ENCODE measurements around the gene VGLL4. TPM values are rescaled to one million over a fixed set of nuclear protein-coding genes. Genes with fewer than 3 reads are reported as not detected.

The VGLL4 gene
- polyA plus RNA-seq, 1 donor from 2014 or later, result 113 TPM

DNA sequence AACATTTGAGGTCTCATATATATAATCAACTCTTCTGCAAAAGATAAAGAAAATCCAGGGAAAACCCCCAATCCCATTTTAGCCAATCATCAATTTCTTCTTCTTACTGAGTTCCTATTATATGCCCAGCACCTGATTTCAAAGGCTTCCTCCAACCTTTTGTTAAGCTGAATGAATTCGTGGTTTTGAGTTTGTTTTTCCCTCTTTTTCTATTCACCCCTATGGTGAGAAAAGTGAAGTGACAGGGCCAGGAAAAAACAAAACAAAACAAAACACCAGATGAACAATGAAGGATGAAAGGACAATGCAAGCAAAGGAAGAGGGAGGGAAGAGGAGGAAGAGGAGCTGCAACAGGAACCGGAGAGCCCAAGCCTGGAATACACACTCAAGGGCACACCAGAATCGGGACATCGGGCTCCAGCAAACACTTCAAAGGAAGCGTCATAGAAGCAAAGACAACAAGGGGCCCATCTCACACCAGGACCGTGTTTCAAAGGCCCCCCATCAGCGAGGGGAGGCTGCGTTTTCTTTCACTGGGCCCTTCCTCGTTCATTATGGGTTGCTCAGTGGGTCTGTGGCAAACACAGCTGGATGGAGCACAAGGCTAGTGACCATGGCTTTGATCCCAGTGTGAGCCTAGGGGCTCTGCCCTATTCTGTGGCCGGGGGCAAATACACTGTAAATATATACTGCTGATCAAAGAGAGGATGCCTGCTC lies 50.2 kb downstream of the VGLL4 start:
- Histone ChIP-seq H3K79me2 (replicated peaks; ENCODE audit: insufficient read depth, low read length) (peaks cover 29% of the 10 kb centered on the region), H3K4me2 (ENCODE audit: low read length) (no peak overlapping the region), H3K9ac (ENCODE audit: low read length) (no peak overlapping the region), H4K20me1 (ENCODE audit: insufficient read depth) (no peaks in the 10 kb centered on the region), H3K9me3 (ENCODE audit: low read length) (no peaks in the 10 kb centered on the region), H3K27me3 (ENCODE audit: insufficient read depth, low read depth, low read length) (no peaks in the 10 kb centered on the region), H2AFZ (ENCODE audit: low read depth, low read length) (no peak overlapping the region), H3K27ac (ENCODE audit: low read length) (no peak overlapping the region), H3K4me3 (ENCODE audit: low read length) (no peak overlapping the region), H3F3A (ENCODE audit: insufficient read depth, low read length, poor library complexity, severe bottlenecking) (peaks cover 3% of the 10 kb centered on the region), H3K9me2 (ENCODE audit: insufficient read depth, low read length) (no peaks in the 10 kb centered on the region), H3K36me3 (ENCODE audit: insufficient read depth, low read length) (no peaks in the 10 kb centered on the region)
- TF ChIP-seq, protein P1, sequence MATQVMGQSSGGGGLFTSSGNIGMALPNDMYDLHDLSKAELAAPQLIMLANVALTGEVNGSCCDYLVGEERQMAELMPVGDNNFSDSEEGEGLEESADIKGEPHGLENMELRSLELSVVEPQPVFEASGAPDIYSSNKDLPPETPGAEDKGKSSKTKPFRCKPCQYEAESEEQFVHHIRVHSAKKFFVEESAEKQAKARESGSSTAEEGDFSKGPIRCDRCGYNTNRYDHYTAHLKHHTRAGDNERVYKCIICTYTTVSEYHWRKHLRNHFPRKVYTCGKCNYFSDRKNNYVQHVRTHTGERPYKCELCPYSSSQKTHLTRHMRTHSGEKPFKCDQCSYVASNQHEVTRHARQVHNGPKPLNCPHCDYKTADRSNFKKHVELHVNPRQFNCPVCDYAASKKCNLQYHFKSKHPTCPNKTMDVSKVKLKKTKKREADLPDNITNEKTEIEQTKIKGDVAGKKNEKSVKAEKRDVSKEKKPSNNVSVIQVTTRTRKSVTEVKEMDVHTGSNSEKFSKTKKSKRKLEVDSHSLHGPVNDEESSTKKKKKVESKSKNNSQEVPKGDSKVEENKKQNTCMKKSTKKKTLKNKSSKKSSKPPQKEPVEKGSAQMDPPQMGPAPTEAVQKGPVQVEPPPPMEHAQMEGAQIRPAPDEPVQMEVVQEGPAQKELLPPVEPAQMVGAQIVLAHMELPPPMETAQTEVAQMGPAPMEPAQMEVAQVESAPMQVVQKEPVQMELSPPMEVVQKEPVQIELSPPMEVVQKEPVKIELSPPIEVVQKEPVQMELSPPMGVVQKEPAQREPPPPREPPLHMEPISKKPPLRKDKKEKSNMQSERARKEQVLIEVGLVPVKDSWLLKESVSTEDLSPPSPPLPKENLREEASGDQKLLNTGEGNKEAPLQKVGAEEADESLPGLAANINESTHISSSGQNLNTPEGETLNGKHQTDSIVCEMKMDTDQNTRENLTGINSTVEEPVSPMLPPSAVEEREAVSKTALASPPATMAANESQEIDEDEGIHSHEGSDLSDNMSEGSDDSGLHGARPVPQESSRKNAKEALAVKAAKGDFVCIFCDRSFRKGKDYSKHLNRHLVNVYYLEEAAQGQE (IDR thresholded peaks at IDR 0.05; ENCODE audit: borderline replicate concordance), result no peak
- TF ChIP-seq EP300 (conservative IDR thresholded peaks at IDR 0.05; ENCODE audit: poor library complexity, severe bottlenecking) (no peak), TAF1 (IDR thresholded peaks at IDR 0.05; ENCODE audit: low read depth) (no peak), MXI1 (conservative IDR thresholded peaks at IDR 0.05; ENCODE audit: poor library complexity, severe bottlenecking) (no peak), RAD21 (conservative IDR thresholded peaks at IDR 0.05) (no peak), POLR2AphosphoS5 (IDR thresholded peaks at IDR 0.05) (no peak), EZH2 (IDR thresholded peaks at IDR 0.05; ENCODE audit: borderline replicate concordance, insufficient read depth, low read length, poor library complexity, severe bottlenecking) (no peak), SMC3 (conservative IDR thresholded peaks at IDR 0.05; ENCODE audit: poor library complexity) (no peak)
- TF ChIP-seq, protein P2, sequence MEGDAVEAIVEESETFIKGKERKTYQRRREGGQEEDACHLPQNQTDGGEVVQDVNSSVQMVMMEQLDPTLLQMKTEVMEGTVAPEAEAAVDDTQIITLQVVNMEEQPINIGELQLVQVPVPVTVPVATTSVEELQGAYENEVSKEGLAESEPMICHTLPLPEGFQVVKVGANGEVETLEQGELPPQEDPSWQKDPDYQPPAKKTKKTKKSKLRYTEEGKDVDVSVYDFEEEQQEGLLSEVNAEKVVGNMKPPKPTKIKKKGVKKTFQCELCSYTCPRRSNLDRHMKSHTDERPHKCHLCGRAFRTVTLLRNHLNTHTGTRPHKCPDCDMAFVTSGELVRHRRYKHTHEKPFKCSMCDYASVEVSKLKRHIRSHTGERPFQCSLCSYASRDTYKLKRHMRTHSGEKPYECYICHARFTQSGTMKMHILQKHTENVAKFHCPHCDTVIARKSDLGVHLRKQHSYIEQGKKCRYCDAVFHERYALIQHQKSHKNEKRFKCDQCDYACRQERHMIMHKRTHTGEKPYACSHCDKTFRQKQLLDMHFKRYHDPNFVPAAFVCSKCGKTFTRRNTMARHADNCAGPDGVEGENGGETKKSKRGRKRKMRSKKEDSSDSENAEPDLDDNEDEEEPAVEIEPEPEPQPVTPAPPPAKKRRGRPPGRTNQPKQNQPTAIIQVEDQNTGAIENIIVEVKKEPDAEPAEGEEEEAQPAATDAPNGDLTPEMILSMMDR (IDR thresholded peaks at IDR 0.05; ENCODE audit: poor library complexity, severe bottlenecking), result no peak

DNA sequence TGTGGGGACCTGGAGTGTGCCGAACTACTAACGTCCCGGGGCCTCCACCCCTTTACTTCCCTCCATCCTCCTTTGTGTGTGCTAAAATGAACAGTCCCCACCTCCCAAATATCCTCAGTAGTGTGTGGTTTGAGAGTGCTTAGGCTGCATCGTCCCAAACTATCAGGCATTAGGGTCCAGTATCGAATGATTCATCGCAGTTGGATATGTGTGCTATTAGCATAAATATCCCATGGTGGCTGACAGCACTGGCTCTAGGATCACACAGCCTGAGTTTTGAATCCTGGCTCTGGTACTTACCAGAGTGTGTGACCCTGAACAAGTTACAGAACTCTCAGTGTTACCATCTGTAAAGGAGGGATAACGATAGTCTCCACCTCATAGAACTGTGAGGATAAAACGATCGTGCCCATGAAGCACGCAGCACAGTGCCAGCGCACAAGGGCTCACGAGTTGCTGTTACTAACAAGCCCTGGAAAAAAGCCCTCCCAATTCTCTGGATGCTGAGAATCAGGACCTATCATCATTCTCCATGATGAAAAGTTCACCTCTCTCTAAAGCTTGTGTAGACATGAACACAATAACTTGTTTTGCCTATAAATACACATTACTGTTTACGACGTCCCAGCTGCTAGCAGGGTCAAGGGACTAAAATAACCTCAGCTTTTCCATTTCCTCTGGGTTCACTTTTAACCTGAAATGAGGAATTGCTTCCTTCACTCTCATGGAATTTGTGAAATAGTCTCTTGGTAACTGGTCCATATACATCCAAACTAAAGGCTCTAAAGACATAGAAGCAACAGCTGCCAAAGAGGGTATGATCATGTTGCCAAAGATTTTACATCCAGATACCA lies 51.0 kb downstream of the VGLL4 start:
- no peaks in the 10 kb centered on the region for H3K27me3 ChIP-seq (ENCODE audit: insufficient read depth, low read depth, low read length)
- no peak overlapping the region for H3K9ac ChIP-seq (ENCODE audit: low read length)
- H3K79me2 ChIP-seq (replicated peaks; ENCODE audit: insufficient read depth, low read length), result peaks cover 33% of the 10 kb centered on the region
- no peak overlapping the region for H3K4me3 ChIP-seq (ENCODE audit: low read length)
- H3K9me2 ChIP-seq (ENCODE audit: insufficient read depth, low read length), result no peaks in the 10 kb centered on the region
- H4K20me1 ChIP-seq (ENCODE audit: insufficient read depth), result no peaks in the 10 kb centered on the region
- no peak overlapping the region for H2AFZ ChIP-seq (ENCODE audit: low read depth, low read length)
- peaks cover 3% of the 10 kb centered on the region for H3F3A ChIP-seq (ENCODE audit: insufficient read depth, low read length, poor library complexity, severe bottlenecking)
- peak overlapping the region; percentile 29 for H3K27ac ChIP-seq (ENCODE audit: low read length)
- no peaks in the 10 kb centered on the region for H3K9me3 ChIP-seq (ENCODE audit: low read length)
- no peak overlapping the region for H3K4me2 ChIP-seq (ENCODE audit: low read length)
- no peak for TF ChIP-seq TAF1 (IDR thresholded peaks at IDR 0.05; ENCODE audit: low read depth)
- TF ChIP-seq, protein P2 (IDR thresholded peaks at IDR 0.05; ENCODE audit: poor library complexity, severe bottlenecking), result no peak
- no peak for TF ChIP-seq EZH2 (IDR thresholded peaks at IDR 0.05; ENCODE audit: borderline replicate concordance, insufficient read depth, low read length, poor library complexity, severe bottlenecking)
- no peak for TF ChIP-seq RAD21 (conservative IDR thresholded peaks at IDR 0.05)
- TF ChIP-seq POLR2AphosphoS5 (IDR thresholded peaks at IDR 0.05), result no peak
- TF ChIP-seq MXI1 (conservative IDR thresholded peaks at IDR 0.05; ENCODE audit: poor library complexity, severe bottlenecking), result no peak
- TF ChIP-seq, protein P1 (IDR thresholded peaks at IDR 0.05; ENCODE audit: borderline replicate concordance), result no peak
- TF ChIP-seq SMC3 (conservative IDR thresholded peaks at IDR 0.05; ENCODE audit: poor library complexity), result no peak
- TF ChIP-seq EP300 (conservative IDR thresholded peaks at IDR 0.05; ENCODE audit: poor library complexity, severe bottlenecking), result no peak
- H3K36me3 ChIP-seq (ENCODE audit: insufficient read depth, low read length), result no peaks in the 10 kb centered on the region
